HFF-Myc (cell line): Measurements from ENCODE around the gene LMO3.

Source experiments
- DNase-seq: peaks from one replicate; pipeline ENCODE4 v3.0.0-alpha.2; 2011; ENCODE audit warnings: low read depth; ENCODE audit errors: extremely low read depth
- H3K4me3 ChIP-seq: replicated peaks from 2 replicates; pipeline ENCODE4 v1.5.1; 2011; ENCODE audit warnings: low read depth, mild to moderate bottlenecking, control low read depth, low read length
- CTCF ChIP-seq: IDR thresholded peaks from 2 replicates; pipeline ENCODE4 v1.5.1; 2012; ENCODE audit warnings: mild to moderate bottlenecking, low read depth, low read length, control low read depth; ENCODE audit errors: missing control alignments

Gene LMO3

GRCh38 chr12:16607906-16608775, 2.2 kb upstream of the LMO3 start:
- H3K4me3 ChIP-seq = no peak overlapping the region
- TF ChIP-seq CTCF = no peak
- DNase-seq = no peak

DNA sequence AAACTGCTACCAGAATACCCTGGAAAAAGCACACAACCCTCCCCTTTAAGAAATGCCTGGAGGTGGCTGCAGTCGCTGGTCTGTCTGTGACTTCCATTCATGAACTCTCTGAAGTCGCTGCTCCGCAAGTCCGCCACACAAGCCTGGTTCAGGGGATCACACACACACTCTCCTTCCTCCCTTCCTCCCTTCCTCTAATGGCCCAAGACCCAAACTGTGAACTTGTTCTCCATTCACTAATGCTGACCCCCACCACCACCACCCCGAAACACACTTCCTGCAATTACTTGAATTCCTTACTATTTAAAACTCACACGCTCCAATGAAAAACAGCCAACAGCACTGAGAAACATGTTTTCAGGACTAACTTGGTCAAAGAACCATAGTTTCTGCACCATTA, 1.0 kb upstream of the LMO3 start:
- no peak overlapping the region for H3K4me3 ChIP-seq
- DNase-seq = no peak
- TF ChIP-seq CTCF = no peak

GRCh38 chr12:16606201-16606849, 363 bp upstream of the LMO3 start:
- H3K4me3 ChIP-seq = peak overlapping the region; percentile 16; the same call in 1 of the 2 replicates
- TF ChIP-seq CTCF = no peak
- DNase-seq = no peak

GRCh38 chr12:16605642-16606116, 283 bp downstream of the LMO3 start:
- TF ChIP-seq CTCF = no peak
- no peak for DNase-seq
- H3K4me3 ChIP-seq = peak overlapping the region; percentile 16; the same call in 1 of the 2 replicates

DNA sequence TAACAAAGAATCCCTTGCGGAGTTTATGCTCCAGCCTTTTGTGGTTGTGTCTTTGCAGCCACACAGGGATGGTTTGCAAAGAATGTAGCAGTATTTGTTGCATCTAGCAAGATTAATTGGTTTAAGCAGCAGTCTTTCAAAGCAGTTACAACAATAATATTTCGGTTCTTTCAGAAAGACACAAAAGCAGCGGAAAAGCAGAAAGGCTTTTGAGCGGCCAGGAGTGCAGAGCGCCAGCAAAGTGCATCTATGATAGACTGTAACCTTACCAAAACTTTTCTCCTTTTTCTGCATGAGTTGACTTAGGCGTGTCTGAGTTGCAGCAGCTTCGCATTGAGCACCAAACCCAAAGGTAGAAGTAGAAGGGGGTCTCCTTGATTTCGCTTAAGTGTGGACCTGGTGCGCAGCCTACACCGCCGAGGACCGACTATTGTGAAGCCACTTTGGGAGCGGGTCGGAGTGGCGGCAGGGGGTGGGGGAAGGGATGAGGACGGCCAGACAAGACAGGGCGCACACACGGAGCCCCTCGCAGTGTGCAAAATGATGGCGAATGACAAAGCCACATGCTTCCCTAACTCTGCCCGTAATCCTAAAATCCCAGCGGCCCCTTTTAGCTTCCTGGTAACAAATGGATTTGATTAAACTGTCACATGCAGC, 1.2 kb downstream of the LMO3 start:
- DNase-seq = no peak
- H3K4me3 ChIP-seq = no peak overlapping the region
- no peak for TF ChIP-seq CTCF

GRCh38 chr12:16603916-16604575, 1.9 kb downstream of the LMO3 start:
- TF ChIP-seq CTCF = no peak
- DNase-seq = no peak
- no peak overlapping the region for H3K4me3 ChIP-seq
